ENCODE measurements around the gene GRIA4.
"Not testable (repeated sequence)": the region's sequence is repeated elsewhere in the genome, so short reads cannot be mapped to it uniquely, and the experiment has no call there.

Gene GRIA4

DNA sequence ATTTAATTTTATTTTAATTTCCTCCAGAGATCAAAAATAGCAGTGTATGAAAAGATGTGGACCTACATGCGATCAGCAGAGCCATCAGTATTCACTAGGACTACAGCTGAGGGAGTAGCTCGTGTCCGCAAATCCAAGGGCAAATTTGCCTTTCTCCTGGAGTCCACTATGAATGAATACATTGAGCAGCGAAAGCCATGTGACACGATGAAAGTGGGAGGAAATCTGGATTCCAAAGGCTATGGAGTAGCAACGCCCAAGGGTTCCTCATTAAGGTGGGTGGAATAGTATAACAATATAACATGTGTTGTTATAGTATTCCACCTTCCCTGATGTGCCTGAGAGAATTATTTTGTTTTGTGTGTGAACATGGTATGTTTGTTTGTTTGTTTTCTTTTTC, 323.8 kb downstream of the GRIA4 start:
- DNase-seq = no peak

GRCh38 chr11:105935791-105936190, 325.9 kb downstream of the GRIA4 start:
- DNase-seq = no peak

GRCh38 chr11:105937331-105937730, 327.5 kb downstream of the GRIA4 start:
- no peak for DNase-seq

DNA sequence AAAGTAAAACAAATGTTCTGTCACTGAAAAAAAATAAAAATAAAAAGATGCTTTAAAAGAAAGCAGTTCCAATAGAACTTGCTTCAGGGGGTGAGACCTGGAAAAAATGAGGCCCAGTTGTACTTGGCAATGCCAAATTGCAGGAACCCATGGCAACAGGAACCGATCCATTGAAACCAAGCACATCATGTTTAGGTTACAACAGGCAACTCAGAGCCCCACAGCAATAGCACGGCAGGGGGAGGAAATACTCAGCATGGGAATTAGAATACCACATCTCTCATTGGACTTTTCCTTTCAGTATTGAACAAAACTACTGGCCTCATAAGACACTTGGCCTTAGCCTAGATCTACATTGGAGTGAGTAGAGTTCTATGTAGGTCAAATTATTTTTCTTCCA, 327.9 kb downstream of the GRIA4 start:
- no peak for DNase-seq

GRCh38 chr11:105942921-105943320, 333.0 kb downstream of the GRIA4 start:
- DNase-seq = no peak

- no peak for DNase-seq
Measured at GRCh38 chr11:105948918-105949590, 339.2 kb downstream of the GRIA4 start.

DNA sequence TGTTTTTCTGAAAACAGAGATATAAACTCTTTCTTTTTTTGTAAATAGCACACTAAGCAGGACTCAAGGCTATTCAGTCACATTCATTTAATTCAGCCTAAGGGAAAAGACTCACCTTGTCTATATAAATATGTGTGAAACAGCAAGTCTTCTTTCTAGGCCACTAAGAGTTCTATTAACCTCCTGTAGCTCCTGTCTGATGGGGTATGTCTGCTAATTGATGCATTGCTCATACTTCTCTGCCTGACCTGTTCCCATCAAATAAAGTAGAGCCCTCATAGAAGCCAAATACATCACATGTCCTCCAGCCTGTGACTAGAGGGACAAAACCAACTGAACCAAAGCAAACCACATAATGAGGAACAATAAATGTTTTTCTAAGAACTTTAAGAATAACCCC, 344.0 kb downstream of the GRIA4 start:
- no peak for DNase-seq

- no peak for DNase-seq
Measured at GRCh38 chr11:105960252-105961245, 350.7 kb downstream of the GRIA4 start.

- no peak for DNase-seq
Measured at GRCh38 chr11:105968021-105968697, 358.3 kb downstream of the GRIA4 start.

DNA sequence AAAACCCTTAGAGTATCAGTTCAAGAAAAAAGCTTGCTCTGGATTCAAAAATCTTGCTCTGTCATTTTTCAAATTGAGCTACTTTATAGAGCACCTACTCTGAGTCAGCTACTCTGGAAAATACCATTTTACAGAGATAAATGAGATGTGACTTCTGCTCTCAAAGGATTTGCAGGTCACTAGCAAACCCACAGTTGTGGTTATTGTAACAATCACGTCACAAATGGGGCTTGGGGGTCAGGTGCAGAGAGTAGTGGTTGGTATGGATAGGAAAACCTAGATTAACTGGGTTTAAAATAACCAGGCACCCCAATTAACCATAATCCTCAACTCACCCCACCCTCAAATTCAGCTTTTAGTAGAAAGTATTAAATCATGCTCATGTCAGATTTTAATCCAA, 359.9 kb downstream of the GRIA4 start:
- no peak for DNase-seq

DNA sequence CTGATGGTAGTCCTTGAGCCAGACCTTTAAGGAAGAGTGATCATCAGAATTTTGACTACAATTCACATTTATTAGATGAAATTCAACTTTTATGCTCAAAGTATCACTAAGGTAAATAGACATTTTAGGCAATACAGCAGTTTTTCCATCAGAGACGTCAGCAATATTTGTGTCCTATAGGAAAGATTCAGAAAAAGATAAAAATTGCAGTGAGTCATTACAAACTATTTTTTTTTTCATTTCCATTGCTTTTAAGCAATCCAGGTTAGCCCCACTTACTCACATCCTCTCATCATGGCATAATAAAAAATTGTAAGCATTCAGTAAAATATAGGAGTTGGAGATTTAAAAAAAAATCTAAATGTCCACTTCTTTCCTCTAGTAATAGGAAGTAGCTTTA, 365.3 kb downstream of the GRIA4 start:
- DNase-seq = no peak

- no peak for DNase-seq
Measured at GRCh38 chr11:105979997-105980703, 370.3 kb downstream of the GRIA4 start.

DNA sequence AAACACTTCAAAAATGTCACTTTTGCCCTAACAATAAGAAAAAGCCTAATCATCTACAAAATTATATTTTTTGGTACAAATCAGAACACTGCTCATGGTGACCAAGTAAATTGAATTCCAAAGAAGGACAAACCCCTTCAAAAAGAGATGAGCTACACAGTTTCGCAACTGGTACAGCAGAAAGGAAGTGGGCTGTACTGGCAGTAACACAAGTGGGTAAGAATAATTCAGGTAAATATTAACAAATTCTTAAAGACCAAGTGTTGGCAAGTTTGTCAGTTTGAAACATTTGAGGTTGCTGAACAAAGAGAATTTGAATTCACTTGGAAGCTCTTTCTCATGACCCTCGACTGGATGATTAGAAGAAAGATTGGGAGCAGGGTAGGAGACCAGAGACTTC, 376.7 kb downstream of the GRIA4 start:
- DNase-seq = no peak

GRCh38 chr11:105988197-105988596, 378.3 kb downstream of the GRIA4 start:
- no peak for DNase-seq

DNA sequence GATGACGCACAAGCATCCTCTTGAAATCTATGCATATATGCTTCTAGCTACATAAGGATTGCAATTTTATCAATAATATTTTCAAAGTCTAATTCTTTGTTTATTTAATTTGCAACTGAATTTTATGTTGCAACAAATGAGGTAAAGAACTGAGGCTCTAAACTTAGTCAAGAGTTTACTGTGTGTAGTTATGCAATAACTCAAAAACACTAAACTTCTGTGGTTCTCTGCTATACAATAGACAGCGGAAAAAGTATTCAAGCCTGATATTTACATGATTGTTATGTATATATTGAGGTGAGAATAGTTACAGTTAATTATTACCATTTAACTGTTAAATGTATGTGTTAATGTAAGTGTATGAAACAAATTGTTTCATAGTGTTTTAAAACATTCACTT, 379.3 kb downstream of the GRIA4 start:
- no peak for DNase-seq

- DNase-seq = no peak
Measured at GRCh38 chr11:105991888-105992287, 382.0 kb downstream of the GRIA4 start.

DNA sequence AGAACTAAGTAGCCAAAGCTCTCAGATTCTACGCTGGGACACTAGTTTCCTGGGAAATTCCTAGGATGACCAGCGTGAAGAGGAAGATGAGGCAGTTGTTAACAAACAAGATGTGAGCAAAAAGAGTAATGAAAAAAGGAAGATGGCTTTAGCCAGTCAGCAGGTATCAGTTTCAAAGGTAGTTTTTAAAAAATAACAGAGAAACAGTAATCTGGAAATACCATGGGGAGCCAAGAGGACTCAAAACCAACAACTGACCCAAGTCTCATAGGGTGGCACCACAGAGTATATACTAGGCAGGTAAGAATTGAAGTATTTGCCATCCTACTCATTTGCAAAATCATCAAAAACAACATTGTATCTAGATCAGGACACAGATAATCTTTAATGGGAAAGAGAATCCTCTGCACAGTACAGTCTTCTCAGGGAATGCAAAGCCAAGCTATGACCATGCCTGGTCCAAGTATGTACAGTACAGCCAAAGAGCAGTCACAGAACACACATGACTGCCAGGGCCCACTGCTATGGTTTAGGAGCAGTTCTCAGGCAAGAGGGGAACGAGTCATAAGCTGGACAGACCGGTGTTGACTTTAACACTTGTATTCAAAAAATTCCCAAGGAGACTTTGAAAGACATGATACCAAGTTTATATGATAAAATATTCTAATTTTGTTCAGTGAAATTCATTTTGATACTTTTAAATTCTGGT, 391.6 kb downstream of the GRIA4 start:
- DNase-seq = no peak

GRCh38 chr11:106003094-106003493, 393.2 kb downstream of the GRIA4 start:
- DNase-seq = not testable (repeated sequence)

DNA sequence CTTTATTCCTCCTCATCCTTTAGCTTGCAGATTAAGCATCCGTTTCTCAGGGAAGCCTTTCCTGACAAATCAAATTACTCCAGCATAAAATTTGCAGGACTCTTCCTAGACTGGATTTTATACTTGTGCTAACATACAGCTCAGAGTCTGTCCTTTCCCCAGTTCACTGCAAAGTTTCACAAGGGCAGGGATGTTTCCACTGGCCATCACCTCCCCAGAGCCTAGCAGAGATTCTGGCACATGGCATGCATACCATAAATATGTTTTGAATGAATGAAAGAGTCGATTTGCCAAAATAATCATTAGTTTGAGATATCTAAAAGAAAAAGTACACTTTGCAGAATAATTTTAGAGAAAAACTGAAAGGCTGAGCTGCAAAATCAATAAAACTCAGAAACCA, 401.6 kb downstream of the GRIA4 start:
- DNase-seq = no peak

- no peak for DNase-seq
Measured at GRCh38 chr11:106012744-106013143, 402.9 kb downstream of the GRIA4 start.

DNA sequence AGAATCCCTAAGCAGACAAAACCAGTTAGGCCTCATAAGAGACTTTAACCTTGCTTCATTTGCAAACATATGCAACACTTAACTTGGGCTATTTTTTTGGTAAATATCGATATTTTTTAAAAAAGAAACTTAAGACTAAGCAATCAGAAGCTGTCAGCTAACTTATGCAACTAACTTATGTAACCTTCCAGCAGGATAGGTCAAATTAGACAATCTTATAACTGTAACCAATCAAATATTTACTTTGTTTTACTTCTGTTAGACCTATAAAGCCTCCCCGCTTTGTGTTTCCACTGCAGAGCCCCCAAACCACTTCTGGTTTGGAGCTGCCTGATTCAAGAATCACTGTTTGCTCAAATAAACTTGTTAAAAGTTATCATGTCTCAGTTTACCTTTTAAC, 404.2 kb downstream of the GRIA4 start:
- no peak for DNase-seq

DNA sequence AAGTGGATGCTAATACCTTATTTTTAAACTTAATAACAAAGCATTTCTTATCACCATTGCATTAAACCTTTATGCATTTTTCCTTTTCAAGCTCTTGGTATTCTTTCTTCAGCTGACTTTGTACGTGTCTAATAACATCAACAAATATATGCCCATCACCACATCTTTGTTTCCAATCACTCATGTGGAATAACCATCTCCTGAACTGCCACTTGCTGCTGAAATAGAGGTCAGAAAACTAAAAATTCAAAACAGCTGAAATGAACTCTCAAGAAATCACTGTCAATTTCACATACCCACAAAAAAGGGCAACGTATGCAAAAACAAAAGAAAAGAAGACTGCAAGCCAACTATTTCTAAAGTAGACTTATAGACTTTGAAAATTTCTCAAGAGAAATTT, 404.7 kb downstream of the GRIA4 start:
- no peak for DNase-seq

Data from NCI-H345 (cell line).